Right lobe of liver (tissue), 4 donors: ENCODE results near the gene RASL10A.

Source experiments
- CTCF ChIP-seq, 4 donors: fragments of 200-600 bp in 3 of 4; fragments of 450-650 bp in 1 of 4; IDR thresholded peaks; one replicate each; pipeline versions ENCODE4 v1.5.1 to v1.8.0; 2016 to 2022; ENCODE audit warnings: antibody characterized with exemption in 4 of 4, mild to moderate bottlenecking in 2 of 4
- POLR2A ChIP-seq: fragments of 450-650 bp; IDR thresholded peaks from one replicate; pipeline ENCODE4 v1.6.1; 2017; ENCODE audit warnings: antibody characterized with exemption, mild to moderate bottlenecking
- donor health status: DM: no; HTN: no; CAD: no.
- donor health status: DM: no; HTN: no; CAD: no.
- donor health status: DM: no; HTN: yes; CAD: no.

- no peak for TF ChIP-seq POLR2A
- TF ChIP-seq CTCF (IDR thresholded peaks at IDR 0.05) = no peak
These were observed 16.2 kb downstream of the RASL10A start for GRCh38 chr22:29299136-29299900.
